AG20443 (cell line): ENCODE results near the gene SPATA22.
"Not testable (repeated sequence)": the region's sequence is repeated elsewhere in the genome, so short reads cannot be mapped to it uniquely, and the experiment has no call there.

Experiments used
- DNase-seq: peaks from one replicate; pipeline ENCODE4 v3.0.0; 2012; ENCODE audit warnings: low spot score, mixed read lengths

SPATA22 gene

GRCh38 chr17:3471599-3471998 is at the start of gene SPATA22:
Gene SPATA22 (minus strand): TSS chr17:3471819. CDS start chr17:3469325, 2,494 bp downstream.
- DNase-seq, result no peak

GRCh38 chr17:3519472-3519871 is 47.9 kb upstream of the SPATA22 start:
- DNase-seq, result not testable (repeated sequence)

GRCh38 chr17:3514873-3515272 is 43.3 kb upstream of the SPATA22 start:
- no peak for DNase-seq

GRCh38 chr17:3514167-3514566 is 42.5 kb upstream of the SPATA22 start:
- DNase-seq, result not testable (repeated sequence)

GRCh38 chr17:3513305-3514035 is 41.9 kb upstream of the SPATA22 start:
- DNase-seq, result no peak

- peak; percentile 92 for DNase-seq
These were observed 41.0 kb upstream of the SPATA22 start for GRCh38 chr17:3512505-3513171.

- peak; percentile 60 for DNase-seq
These were observed 40.4 kb upstream of the SPATA22 start for GRCh38 chr17:3511852-3512504.

GRCh38 chr17:3510090-3510489 is 38.5 kb upstream of the SPATA22 start:
- DNase-seq, result no peak

- no peak for DNase-seq
These were observed 36.2 kb upstream of the SPATA22 start for GRCh38 chr17:3507869-3508268.

GRCh38 chr17:3507071-3507470 is 35.5 kb upstream of the SPATA22 start:
- DNase-seq, result no peak

- no peak for DNase-seq
These were observed 34.4 kb upstream of the SPATA22 start for GRCh38 chr17:3506054-3506453.

- no peak for DNase-seq
These were observed 33.4 kb upstream of the SPATA22 start for GRCh38 chr17:3505008-3505407.

GRCh38 chr17:3503285-3503684 is 31.7 kb upstream of the SPATA22 start:
- DNase-seq, result no peak

GRCh38 chr17:3502466-3502865 is 30.8 kb upstream of the SPATA22 start:
- no peak for DNase-seq

- DNase-seq, result no peak
These were observed 29.7 kb upstream of the SPATA22 start for GRCh38 chr17:3501344-3501743.

GRCh38 chr17:3497101-3497500 is 25.5 kb upstream of the SPATA22 start:
- DNase-seq, result no peak

GRCh38 chr17:3485481-3486068 is 14.0 kb upstream of the SPATA22 start:
- DNase-seq, result no peak

- DNase-seq, result no peak
These were observed 11.2 kb upstream of the SPATA22 start for GRCh38 chr17:3482852-3483251.

GRCh38 chr17:3479988-3480387 is 8.4 kb upstream of the SPATA22 start:
- no peak for DNase-seq

GRCh38 chr17:3475812-3476610 is 4.4 kb upstream of the SPATA22 start, which contains the start of gene ASPA:
Gene ASPA (plus strand): TSS chr17:3475997. CDS start chr17:3476160, 163 bp downstream.
- peak; percentile 52 for DNase-seq

GRCh38 chr17:3475251-3475685 is 3.6 kb upstream of the SPATA22 start:
- DNase-seq, result no peak

- no peak for DNase-seq
These were observed 2.6 kb upstream of the SPATA22 start for GRCh38 chr17:3474212-3474611.
